GM18951 (cell line): Measurements from ENCODE around the gene GMDS.

Experiments used
- POLR2A ChIP-seq: IDR thresholded peaks from 4 replicates; pipeline ENCODE4 v1.6.1; 2011; ENCODE audit warnings: mild to moderate bottlenecking; ENCODE audit not compliant: insufficient read length, insufficient read depth; ENCODE audit errors: extremely low read depth
- in situ Hi-C: fragments of 300-500 bp; cut with MboI; formaldehyde crosslinking; loops from one replicate; pipeline ENCODE4 v1.12.0; 2022; ENCODE audit warnings: low sequenced_read_pairs, mixed read lengths, inconsistent platforms; ENCODE audit not compliant: unreplicated experiment

The GMDS gene

DNA sequence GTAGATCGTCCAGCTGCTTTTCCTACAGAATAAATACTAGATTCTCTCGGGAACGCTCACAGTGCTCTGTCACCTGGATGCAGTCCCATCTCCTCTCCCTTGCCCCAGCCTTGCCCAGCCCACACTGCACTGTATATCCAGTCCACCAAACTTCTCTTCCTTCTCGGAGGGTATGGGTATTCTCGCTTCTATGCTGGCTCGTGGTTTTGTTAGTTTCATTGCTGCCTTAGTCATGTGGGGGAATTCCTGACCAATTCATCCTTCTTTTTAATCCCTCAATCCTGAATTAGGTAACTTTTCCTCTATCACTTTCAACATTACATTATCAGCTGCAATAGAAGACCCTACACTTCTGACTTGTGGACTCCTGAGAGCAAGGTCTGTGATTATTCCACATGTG, 252.4 kb downstream of the GMDS start:
- in situ Hi-C loops: no loop called here
- TF ChIP-seq POLR2A: no peak

DNA sequence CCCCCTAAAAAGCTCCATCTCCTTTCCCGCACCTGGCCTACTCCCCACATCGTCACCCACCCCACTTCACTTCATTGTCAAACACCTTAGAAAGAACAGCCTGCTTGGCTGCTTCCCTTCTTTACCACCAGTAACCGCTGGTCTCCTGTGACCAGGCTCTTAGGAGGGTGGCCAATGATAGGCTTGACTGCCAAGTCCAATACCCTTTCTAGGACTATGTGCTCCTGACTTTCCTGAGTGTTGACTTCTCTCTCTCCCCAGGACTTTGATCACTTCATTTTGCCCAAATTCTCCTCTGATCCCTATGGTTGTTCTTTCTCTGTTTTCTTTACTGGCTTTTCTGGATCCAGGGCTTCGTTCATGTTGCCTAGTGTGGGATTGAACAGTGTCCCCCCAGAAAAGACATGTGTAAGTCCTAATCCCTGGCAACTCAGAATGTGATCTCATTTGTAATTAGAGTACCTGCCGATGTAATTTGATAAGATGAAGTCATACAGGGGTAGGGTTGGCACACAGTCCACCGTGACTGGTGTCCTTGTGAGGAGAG, 254.0 kb downstream of the GMDS start:
- TF ChIP-seq POLR2A: no peak
- in situ Hi-C loops: no loop called here

DNA sequence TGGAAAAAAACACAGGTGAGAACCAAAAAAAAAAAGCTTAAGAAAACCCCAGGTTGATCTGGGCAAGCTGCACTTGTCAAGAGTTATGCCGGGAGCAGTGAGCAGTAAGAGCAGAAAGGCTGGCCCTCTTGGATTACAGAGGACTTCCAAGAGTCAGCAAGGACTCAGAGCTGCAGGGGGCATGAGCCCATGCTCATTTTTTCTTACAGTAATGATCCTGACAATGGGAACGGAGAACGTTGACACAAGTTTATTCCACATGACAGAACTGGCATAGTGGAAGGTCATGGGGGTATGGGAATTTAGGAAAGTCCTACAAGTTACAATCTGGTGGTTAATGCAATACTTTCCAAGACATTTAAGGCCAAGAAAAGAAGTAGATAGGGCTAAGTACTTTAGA, 256.6 kb downstream of the GMDS start:
- in situ Hi-C loops: no loop called here
- no peak for TF ChIP-seq POLR2A

DNA sequence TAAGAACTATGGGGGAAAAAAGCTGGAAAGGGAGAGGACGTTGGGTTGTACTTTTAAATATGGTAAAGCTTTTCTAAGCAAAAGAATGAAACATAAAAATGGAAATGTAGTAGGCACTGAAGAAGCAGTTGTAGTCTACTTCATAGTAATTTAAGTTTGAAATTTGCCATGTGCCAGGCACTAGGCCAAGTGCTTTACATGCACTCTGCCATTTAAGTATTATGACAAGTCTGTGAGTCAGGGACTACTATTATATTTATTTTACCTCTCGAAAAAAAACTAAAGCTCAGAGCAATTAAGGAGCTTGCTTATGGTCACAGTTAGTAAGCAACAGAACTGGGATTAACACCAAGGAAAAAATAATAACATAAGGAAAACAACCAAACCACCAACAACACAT, 257.8 kb downstream of the GMDS start:
- in situ Hi-C loops: no loop called here
- TF ChIP-seq POLR2A: no peak

DNA sequence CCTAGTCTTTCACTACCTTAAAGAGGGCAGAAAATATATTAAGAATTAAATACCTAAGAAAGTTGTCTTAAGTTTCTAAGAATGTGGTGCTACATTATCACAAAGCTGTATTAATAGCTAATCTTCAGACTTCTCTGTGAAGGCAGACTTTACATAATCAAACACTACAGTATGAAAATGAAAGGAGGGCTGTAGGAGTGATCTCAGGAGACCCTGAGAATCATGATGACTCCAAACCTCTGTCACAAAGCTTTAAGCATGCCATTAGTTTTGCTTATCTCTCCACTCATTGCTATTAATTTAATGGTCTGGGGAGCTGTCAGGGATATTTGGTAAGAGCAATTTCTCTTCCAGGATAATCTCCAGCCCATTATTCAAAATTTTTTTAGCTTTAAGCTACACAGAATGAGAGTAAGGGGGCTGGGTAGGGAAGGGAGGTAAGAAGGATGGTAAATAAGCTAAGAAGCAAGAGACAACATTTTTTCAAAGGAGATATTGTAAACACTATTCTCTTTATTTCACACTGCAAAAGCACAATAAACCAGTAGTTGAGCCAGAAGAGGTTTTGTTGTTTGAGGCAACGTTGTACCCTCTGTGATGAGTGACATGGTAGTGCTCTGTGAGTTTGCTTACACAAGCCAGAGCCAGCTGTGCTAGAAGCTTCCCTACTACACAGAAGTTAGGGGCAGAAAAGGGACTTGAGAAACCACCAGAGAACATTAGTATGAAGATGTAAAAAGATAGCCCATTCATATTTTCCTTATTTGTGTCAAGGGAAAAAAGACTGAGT, 258.8 kb downstream of the GMDS start:
- in situ Hi-C loops: no loop called here
- TF ChIP-seq POLR2A: no peak

DNA sequence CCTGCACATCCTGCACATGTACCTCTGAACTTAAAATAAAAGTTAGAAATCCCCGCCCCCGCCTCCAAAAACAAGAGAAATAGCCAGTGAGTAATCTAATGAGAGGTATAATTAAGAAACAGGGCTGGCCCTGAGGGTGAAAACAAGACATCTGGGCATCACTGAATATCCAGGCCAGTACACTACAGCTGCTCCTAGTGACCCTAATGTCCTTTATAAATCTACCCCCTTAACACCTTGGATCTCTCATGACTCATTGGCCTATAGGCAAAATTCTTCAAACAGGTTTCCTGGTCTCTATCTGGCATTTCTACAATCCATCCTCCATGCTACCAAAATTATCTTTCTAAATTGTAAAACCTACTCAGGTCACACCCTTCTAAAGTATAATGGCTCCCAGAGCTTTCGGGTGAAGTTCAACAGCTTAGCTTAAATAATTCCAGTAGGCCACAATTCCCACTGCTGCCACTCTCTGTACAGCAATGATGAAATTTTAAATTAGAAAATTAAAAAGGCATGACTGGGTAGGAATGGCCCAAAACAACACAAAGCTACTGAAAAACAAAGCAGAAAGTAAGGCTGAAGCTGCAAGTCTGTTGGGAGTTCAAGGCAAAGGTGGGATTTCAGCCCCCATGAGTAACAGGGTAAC, 260.9 kb downstream of the GMDS start:
- no peak for TF ChIP-seq POLR2A
- in situ Hi-C loops: no loop called here

DNA sequence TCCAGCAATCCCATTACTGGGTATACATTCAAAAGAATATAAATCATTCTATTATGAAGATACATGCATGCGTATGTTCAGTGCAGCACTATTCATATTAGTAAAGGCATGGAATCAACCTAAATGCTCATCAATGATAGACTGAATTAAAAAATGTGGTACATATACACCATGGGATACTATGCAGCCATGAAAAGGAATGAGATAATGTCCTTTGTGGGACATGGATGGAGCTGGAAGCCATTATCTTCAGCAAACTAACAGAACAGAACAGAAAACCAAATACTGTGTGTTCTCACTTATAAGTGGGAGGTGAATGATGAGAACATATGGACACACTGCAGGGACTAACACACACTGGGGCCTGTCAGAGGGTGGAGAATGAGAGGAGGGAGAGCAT, 261.6 kb downstream of the GMDS start:
- no peak for TF ChIP-seq POLR2A
- in situ Hi-C loops: no loop called here

DNA sequence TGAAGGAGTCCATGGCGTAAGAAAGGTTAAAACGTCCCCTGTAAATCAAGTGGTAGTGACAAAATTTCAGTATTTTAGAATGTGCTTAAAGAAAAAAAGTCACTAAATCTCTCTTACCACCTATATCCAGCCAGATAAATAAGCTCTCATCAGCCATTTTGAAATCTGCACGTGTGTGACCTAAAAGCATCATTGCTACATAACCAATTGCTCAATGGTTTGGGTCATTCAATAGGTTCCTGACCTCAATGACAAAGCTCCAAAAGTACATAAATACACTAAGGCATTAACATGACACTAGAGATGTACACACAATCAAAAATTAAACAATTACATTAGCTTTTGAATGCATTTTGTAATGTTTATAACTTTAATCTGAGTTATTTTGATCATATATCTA, 272.4 kb downstream of the GMDS start:
- no peak for TF ChIP-seq POLR2A
- in situ Hi-C loops: no loop called here

DNA sequence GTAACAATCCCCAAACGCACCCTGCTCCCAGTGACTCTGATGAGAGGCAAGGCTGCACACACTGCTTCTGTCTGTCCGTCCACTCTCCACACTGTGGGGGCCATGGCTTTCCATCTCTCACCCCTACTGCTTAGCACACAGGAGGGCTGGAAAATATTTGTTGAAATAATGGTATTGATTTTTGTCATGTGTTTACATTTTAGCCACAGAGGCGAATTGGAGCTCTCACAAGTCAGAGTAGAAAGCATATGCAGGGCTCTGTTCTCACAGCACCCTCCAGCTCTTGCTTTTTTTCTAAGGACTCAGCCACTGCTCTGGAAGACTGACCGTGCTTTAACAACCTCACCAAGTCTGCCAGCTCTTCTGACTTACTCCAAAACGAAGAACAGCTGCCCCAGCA, 273.8 kb downstream of the GMDS start:
- no peak for TF ChIP-seq POLR2A
- in situ Hi-C loops: no loop called here

DNA sequence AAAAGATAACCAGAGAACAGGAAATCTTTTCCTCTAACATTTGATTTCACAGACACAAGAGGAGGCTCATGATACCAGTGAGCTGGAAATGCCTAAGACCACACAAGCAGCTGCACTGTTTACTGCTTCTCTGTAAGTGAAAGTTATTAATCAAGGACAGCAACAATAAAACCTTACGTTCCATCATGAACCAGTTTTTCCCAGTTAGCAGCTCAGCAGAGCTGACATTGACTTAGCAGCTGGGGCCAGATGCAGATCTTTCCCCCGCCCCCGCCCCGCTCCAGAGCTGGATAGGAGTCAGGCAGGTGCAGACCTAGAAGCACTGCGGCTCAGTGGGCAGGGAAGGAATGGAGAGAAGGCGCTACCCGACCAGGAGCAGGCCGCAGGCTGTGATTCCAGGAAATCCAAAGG, 275.2 kb downstream of the GMDS start:
- in situ Hi-C loops: no loop called here

DNA sequence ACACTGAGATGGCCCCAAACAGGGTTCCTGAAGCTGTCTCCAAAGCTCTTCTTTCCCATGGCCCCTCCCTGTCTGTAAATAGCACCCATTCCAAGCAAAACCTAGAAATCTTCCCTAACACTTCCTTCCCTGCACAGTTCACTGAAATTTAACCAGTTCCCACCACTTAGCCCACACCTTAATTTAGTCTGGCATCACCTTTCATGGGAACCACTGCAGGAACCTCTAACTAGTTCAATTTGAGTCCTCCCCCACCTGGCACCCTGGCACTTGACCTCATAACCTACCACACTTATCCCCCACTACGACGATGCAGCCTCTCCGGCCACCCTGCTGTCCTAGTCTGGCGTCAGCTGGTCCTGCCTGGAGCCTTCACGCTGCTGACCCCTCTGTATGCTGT, 278.7 kb downstream of the GMDS start:
- in situ Hi-C loops: no loop called here
- no peak for TF ChIP-seq POLR2A

More for the DNA sequence above, 275.2 kb downstream of the GMDS start:
- TF ChIP-seq POLR2A: no peak

DNA sequence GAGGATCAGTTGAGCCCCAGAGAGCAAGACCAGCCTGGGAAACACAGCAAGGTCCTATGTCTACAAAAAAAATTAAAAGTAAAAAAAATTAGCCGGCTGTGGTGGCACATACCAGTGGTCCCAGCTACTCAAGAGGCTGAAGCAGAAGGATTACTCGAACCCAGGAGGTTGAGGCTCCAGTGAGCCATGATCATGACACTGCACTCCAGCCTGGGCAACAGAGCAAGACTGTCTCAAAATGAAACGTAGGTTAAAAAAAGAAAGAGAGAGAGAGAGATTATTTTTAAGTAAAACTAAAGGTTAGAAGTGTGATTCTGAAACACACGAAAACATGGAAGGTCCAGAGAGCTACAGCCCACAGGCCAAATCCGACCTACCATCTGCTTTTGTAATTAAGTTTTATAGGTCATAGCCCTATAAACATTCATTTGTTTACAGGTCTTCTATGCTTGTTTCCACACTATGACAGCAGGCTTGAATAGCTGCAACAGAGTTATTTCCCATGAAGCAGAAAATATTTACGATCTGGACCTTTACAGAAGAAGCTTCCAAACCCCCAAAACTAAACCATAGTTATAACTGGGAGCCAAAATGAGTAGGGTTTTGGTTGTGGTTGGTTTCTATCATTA, 279.7 kb downstream of the GMDS start:
- TF ChIP-seq POLR2A: no peak
- in situ Hi-C loops: no loop called here

DNA sequence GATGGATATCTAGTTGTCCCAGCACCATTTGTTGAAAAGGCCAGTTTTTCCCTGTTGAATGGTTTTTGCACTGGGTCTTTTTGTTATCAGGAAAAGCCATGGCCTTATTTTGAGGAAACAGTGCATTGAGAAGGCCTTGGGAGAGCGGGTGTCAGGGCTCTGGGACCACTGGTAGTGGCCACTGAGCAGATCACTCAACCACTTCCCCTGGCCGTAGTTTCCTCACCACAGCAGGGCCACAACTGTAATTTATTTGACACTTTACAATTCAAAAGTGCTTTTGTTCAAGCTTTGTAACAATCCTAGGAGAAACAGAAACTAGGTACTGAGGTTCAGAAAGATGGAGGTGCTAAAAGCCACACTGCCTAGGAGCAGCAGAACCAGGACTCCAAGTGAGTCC, 281.8 kb downstream of the GMDS start:
- in situ Hi-C loops: no loop called here
- TF ChIP-seq POLR2A: no peak
